Measurements from ENCODE around the gene ZC3H13. TPM values are rescaled to one million over a fixed set of nuclear protein-coding genes. Genes with fewer than 3 reads are reported as not detected.

Gene ZC3H13
- total RNA-seq, 2 experiments from 2014 or later: 40.7 to 49.7 TPM

DNA sequence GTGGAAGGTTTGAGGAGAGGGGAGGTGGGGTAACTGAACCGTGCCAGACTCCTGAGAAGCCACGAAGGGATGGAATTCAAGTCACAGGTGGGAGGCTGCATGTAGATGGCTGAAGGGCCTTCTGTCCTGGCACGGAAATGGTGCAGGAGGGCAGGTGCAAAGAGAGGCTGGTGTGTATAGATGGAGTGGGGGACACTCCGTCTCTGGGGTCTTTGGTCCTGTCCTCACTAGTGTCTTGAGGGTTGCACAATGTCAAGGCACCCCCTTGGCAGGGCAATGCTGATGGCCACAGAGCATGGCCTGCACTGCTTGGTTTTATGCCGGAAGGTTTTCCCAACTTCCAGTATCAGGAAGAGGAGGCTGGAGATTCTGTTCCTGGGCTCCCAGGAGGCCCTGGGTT, 118.3 kb downstream of the ZC3H13 start:
- Mint-ChIP-seq H3K9me3 (peaks cover 2% of the 10 kb centered on the region), H3K27ac (no peak overlapping the region), H3K27me3 (peaks cover 3% of the 10 kb centered on the region), H3K4me3 (no peak overlapping the region), H3K4me1 (no peaks in the 10 kb centered on the region), H3K36me3 (no peaks in the 10 kb centered on the region)
- no peak for DNase-seq
- no peak for ATAC-seq (ENCODE audit: low read depth)
- POLR2A ChIA-PET: no interaction called here

- Mint-ChIP-seq H3K4me1 (no peaks in the 10 kb centered on the region), H3K27ac (no peak overlapping the region), H3K4me3 (no peak overlapping the region), H3K36me3 (no peaks in the 10 kb centered on the region), H3K9me3 (no peaks in the 10 kb centered on the region), H3K27me3 (peaks cover 3% of the 10 kb centered on the region)
- ATAC-seq (ENCODE audit: low read depth): no peak
- no peak for DNase-seq
- POLR2A ChIA-PET: no interaction called here
These were observed 119.2 kb downstream of the ZC3H13 start for GRCh38 chr13:45933203-45933908.

DNA sequence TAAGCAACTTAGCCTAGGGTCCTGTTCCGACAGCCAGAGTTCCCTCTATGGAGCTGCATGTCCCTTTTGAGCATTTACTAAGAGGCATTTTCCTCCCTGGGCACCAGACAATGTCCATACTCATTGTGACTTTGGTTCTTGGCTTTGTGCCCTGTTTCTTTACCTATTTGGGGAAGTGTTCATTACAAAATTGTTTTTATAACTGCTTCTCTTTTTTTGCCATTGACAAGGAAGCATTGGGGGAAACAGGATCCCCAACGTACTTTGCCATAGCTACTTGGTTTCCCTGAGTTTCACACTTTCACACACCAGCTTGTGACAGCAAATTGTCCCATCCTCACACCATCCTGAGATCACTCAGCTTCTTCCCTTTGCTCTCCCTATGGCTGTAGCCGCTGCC, 119.9 kb downstream of the ZC3H13 start:
- ATAC-seq (ENCODE audit: low read depth) (no peak), DNase-seq (no peak)
- Mint-ChIP-seq H3K4me1 (no peaks in the 10 kb centered on the region), H3K36me3 (no peaks in the 10 kb centered on the region), H3K27ac (no peak overlapping the region), H3K27me3 (peaks cover 3% of the 10 kb centered on the region), H3K4me3 (no peak overlapping the region), H3K9me3 (no peaks in the 10 kb centered on the region)
- POLR2A ChIA-PET: no interaction called here

- no peaks in the 10 kb centered on the region for H3K9me3 Mint-ChIP-seq
- DNase-seq: no peak
- POLR2A ChIA-PET: no interaction called here
- H3K36me3 Mint-ChIP-seq: no peaks in the 10 kb centered on the region
- H3K27me3 Mint-ChIP-seq: peaks cover 3% of the 10 kb centered on the region
- H3K4me1 Mint-ChIP-seq: no peaks in the 10 kb centered on the region
- H3K27ac Mint-ChIP-seq: no peak overlapping the region
- no peak overlapping the region for H3K4me3 Mint-ChIP-seq
- no peak for ATAC-seq (ENCODE audit: low read depth)
These were observed 120.4 kb downstream of the ZC3H13 start for GRCh38 chr13:45932172-45932571.

GRCh38 chr13:45931211-45931610, 121.3 kb downstream of the ZC3H13 start:
- Mint-ChIP-seq H3K4me1 (no peaks in the 10 kb centered on the region), H3K9me3 (no peaks in the 10 kb centered on the region), H3K4me3 (no peak overlapping the region), H3K27ac (no peak overlapping the region), H3K36me3 (no peaks in the 10 kb centered on the region), H3K27me3 (peaks cover 3% of the 10 kb centered on the region)
- POLR2A ChIA-PET: no interaction called here
- DNase-seq: no peak
- ATAC-seq (ENCODE audit: low read depth): no peak

- Mint-ChIP-seq H3K9me3 (no peaks in the 10 kb centered on the region), H3K27me3 (peaks cover 3% of the 10 kb centered on the region), H3K4me1 (no peaks in the 10 kb centered on the region)
These were observed 122.4 kb downstream of the ZC3H13 start for GRCh38 chr13:45930177-45930576.

DNA sequence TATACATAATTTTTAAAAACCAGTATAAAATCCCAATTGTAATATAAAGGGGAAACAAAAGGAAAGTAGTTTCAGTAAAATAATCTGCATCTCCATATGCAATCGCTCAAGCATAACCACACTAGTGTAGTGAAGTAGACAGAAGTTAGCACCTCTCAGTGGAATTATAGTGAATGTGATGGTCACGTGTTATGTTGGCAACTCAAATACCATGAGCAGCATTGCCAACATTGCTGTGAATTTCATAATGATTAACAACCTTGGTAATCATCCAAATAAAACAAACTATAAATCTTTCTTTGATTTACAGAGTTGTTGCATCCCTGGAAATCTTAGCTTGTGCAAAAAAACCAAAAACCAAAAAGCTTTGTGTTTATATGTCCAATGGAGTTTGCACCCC, 123.7 kb downstream of the ZC3H13 start:
- DNase-seq (no peak), ATAC-seq (ENCODE audit: low read depth) (no peak)
- no peaks in the 10 kb centered on the region for H3K27me3 Mint-ChIP-seq
- POLR2A ChIA-PET: no interaction called here
- no peaks in the 10 kb centered on the region for H3K9me3 Mint-ChIP-seq
- H3K36me3 Mint-ChIP-seq: no peaks in the 10 kb centered on the region
- H3K4me1 Mint-ChIP-seq: no peaks in the 10 kb centered on the region
- H3K27ac Mint-ChIP-seq: no peak overlapping the region
- no peak overlapping the region for H3K4me3 Mint-ChIP-seq

More at GRCh38 chr13:45930177-45930576, 122.4 kb downstream of the ZC3H13 start:
- ATAC-seq (ENCODE audit: low read depth): no peak
- no peak overlapping the region for H3K27ac Mint-ChIP-seq
- H3K4me3 Mint-ChIP-seq: no peak overlapping the region
- POLR2A ChIA-PET: no interaction called here
- no peaks in the 10 kb centered on the region for H3K36me3 Mint-ChIP-seq
- no peak for DNase-seq

- no peaks in the 10 kb centered on the region for H3K36me3 Mint-ChIP-seq
- no peak overlapping the region for H3K4me3 Mint-ChIP-seq
- ATAC-seq (ENCODE audit: low read depth): no peak
- no peak for DNase-seq
- no peaks in the 10 kb centered on the region for H3K9me3 Mint-ChIP-seq
- H3K4me1 Mint-ChIP-seq: no peaks in the 10 kb centered on the region
- POLR2A ChIA-PET: no interaction called here
- no peak overlapping the region for H3K27ac Mint-ChIP-seq
- no peaks in the 10 kb centered on the region for H3K27me3 Mint-ChIP-seq
These were observed 124.4 kb downstream of the ZC3H13 start for GRCh38 chr13:45928176-45928575.

DNA sequence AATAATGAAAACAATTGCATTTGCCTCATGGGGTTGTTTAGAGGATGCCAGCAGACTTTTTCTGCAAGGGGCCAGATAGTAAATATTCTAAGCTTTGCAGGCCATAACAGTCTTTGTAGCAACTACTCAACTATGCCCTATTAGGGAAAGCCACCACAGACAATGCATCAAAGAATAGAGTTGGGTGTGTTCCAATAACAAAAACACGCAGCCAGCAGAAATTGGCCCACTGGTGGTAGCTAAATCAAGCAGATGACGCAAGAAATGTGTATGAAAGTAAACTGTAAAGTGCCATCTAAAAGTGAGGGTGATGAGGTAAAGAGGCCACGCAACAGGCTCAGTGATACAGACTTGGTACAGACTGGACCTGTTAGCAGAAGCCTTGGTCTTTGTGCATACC, 125.8 kb downstream of the ZC3H13 start:
- no peak overlapping the region for H3K4me3 Mint-ChIP-seq
- H3K4me1 Mint-ChIP-seq: no peaks in the 10 kb centered on the region
- no peaks in the 10 kb centered on the region for H3K36me3 Mint-ChIP-seq
- H3K27me3 Mint-ChIP-seq: no peaks in the 10 kb centered on the region
- ATAC-seq (ENCODE audit: low read depth) (no peak), DNase-seq (no peak)
- H3K27ac Mint-ChIP-seq: no peak overlapping the region
- no peaks in the 10 kb centered on the region for H3K9me3 Mint-ChIP-seq
- POLR2A ChIA-PET: no interaction called here

DNA sequence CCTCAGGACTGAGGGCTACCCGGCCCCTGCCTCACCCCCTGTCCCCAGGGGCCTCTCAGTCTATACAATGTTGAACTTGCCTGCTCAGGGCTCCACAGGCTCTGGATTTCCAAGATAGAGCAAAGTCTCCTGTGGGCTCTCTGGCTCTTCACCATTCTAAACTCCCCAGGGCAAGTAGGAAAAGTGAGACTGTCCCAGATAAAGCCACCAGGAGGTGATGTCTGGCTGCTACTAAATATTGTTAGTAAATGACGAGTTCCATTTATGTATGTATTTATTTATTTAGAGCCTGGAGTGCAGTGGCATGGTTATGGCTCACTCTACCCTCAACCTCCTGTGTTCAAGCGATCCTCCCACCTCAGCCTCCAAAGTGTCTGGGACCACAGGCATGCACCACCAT, 127.4 kb downstream of the ZC3H13 start:
- Mint-ChIP-seq H3K27me3 (no peaks in the 10 kb centered on the region), H3K4me3 (no peak overlapping the region), H3K4me1 (no peaks in the 10 kb centered on the region), H3K36me3 (no peaks in the 10 kb centered on the region), H3K27ac (no peak overlapping the region), H3K9me3 (no peaks in the 10 kb centered on the region)
- POLR2A ChIA-PET: no interaction called here
- ATAC-seq (ENCODE audit: low read depth) (no peak), DNase-seq (no peak)

DNA sequence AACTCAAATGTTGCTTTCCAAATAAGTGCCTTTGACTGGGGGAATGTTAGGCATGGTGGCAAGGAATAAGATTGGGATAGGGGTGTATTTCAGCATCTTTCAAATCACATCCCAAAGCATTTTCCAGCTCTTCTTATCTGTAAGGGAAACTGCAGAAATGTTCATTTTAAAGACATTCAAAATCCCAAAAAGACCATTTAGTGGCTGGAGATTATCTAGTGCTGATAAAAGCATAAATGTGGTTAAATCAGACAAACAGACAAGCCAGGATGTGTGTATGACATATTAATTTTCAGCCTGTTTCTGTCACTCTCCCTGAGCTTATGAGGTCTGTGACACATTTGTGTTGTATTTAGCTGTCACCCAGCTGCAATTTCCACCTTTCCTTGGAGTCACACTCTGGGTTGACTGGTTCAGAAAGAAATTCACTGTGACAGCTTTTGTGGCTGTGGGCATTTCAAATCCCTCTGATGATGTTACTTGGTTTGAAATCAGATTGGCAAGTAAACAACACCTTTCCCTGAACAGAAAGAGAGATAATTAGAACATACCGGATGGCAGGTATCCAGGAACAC, 131.3 kb downstream of the ZC3H13 start:
- ATAC-seq (ENCODE audit: low read depth) (no peak), DNase-seq (no peak)
- POLR2A ChIA-PET: no interaction called here
- H3K9me3 Mint-ChIP-seq: no peaks in the 10 kb centered on the region
- no peaks in the 10 kb centered on the region for H3K36me3 Mint-ChIP-seq
- no peaks in the 10 kb centered on the region for H3K27me3 Mint-ChIP-seq
- no peaks in the 10 kb centered on the region for H3K4me1 Mint-ChIP-seq
- no peak overlapping the region for H3K4me3 Mint-ChIP-seq
- no peak overlapping the region for H3K27ac Mint-ChIP-seq

- Mint-ChIP-seq H3K36me3 (no peaks in the 10 kb centered on the region), H3K9me3 (no peaks in the 10 kb centered on the region), H3K4me1 (no peaks in the 10 kb centered on the region), H3K27me3 (no peaks in the 10 kb centered on the region), H3K27ac (no peak overlapping the region), H3K4me3 (no peak overlapping the region)
- DNase-seq (no peak), ATAC-seq (ENCODE audit: low read depth) (no peak)
- POLR2A ChIA-PET: no interaction called here
These were observed 133.9 kb downstream of the ZC3H13 start for GRCh38 chr13:45918597-45918996.

DNA sequence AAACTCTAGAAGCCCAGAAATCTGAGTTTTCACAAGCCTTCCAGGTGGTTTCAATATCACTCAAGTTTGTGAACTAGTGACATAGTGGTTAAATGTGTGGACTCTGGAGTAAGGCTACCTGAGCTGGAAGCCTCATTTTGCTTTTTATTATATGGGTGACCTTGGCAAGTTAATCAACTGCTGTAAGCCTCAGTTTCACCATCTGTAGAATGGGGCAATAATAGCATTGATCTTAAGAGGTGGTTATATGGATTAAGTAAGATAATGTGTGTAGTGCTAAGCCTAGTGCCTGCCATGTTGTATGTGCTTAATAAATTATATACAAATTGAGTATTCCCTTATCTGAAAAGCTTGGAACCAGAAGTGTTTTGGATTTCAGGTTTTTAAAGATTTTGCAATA, 135.5 kb downstream of the ZC3H13 start:
- no peaks in the 10 kb centered on the region for H3K9me3 Mint-ChIP-seq
- DNase-seq (no peak), ATAC-seq (ENCODE audit: low read depth) (no peak)
- no peak overlapping the region for H3K4me3 Mint-ChIP-seq
- POLR2A ChIA-PET: no interaction called here
- H3K36me3 Mint-ChIP-seq: no peaks in the 10 kb centered on the region
- no peaks in the 10 kb centered on the region for H3K4me1 Mint-ChIP-seq
- no peaks in the 10 kb centered on the region for H3K27me3 Mint-ChIP-seq
- H3K27ac Mint-ChIP-seq: no peak overlapping the region

GRCh38 chr13:45915686-45916439, 136.7 kb downstream of the ZC3H13 start:
- Mint-ChIP-seq H3K4me3 (no peak overlapping the region), H3K4me1 (no peaks in the 10 kb centered on the region), H3K27ac (no peak overlapping the region), H3K27me3 (no peaks in the 10 kb centered on the region), H3K9me3 (no peaks in the 10 kb centered on the region), H3K36me3 (no peaks in the 10 kb centered on the region)
- POLR2A ChIA-PET: no interaction called here
- no peak for DNase-seq
- ATAC-seq (ENCODE audit: low read depth): no peak

Measured in activated naive CD8-positive, alpha-beta T cell treated with anti-CD3 and anti-CD28 coated beads, Interleukin-2, amount 10 ng/mL, durations not matched to agents 7 days and 5 days (primary cell).